IMR-90 (cell line): ENCODE data around the gene ACVR1. TPM values are rescaled to one million over a fixed set of nuclear protein-coding genes. Genes with fewer than 3 reads are reported as not detected.

Source experiments
- ATAC-seq: fragments of 200-7000 bp; cut with Tn5 transposase; 2 replicates; pipeline ENCODE4 v1.9.1; 2020; ENCODE audit warnings: low read depth, mild to moderate bottlenecking, moderate library complexity
- BruUV-seq: library from RNA; stranded (reverse); fragments of 400-500 nt; replicated peaks from 2 replicates; lab custom pipeline; 2021; lab: Mats Ljungman, UMichigan
- CTCF ChIA-PET: fragments of 300-600 bp; formaldehyde crosslinking; extraction: SDS; loops from one replicate; lab custom pipeline; 2021; ENCODE audit warnings: antibody characterized with exemption; lab: Yijun Ruan, JAX
- POLR2A ChIA-PET: fragments of 300-600 bp; sonication (Branson Sonifier 250); formaldehyde crosslinking; loops from one replicate; lab custom pipeline; 2022; ENCODE audit warnings: antibody characterized with exemption; ENCODE audit not compliant: unreplicated experiment; lab: Charles Lee
- DNase-seq: peaks from one replicate; pipeline ENCODE4 v3.0.0; 2013
- H2AFZ ChIP-seq: replicated peaks from 2 replicates; pipeline ENCODE3; 2013; ENCODE audit warnings: low read length, mild to moderate bottlenecking; ENCODE audit not compliant: poor library complexity
- H2AK5ac ChIP-seq: 2 replicates; pipeline ENCODE4 v1.6.1; 2013; ENCODE audit warnings: low read depth, low read length, inconsistent platforms
- H2AK9ac ChIP-seq: replicated peaks from 2 replicates; pipeline ENCODE3; 2013; ENCODE audit warnings: mild to moderate bottlenecking, low read depth, low read length, moderate library complexity; ENCODE audit not compliant: poor library complexity
- H2BK120ac ChIP-seq: 2 replicates; pipeline ENCODE4 v1.6.1; 2013; ENCODE audit warnings: low read depth, low read length, inconsistent platforms
- H2BK15ac ChIP-seq: 3 replicates; pipeline ENCODE4 v1.6.1; 2013; ENCODE audit warnings: low read depth, low read length, inconsistent platforms
- H2BK20ac ChIP-seq: 2 replicates; pipeline ENCODE4 v1.6.1; 2013; ENCODE audit warnings: low read depth, mild to moderate bottlenecking, inconsistent platforms, low read length, moderate library complexity
- H2BK5ac ChIP-seq: 2 replicates; pipeline ENCODE4 v1.6.1; 2013; ENCODE audit warnings: mild to moderate bottlenecking, low read depth, low read length, inconsistent platforms; ENCODE audit not compliant: poor library complexity, severe bottlenecking
- H3K14ac ChIP-seq: replicated peaks from 2 replicates; pipeline ENCODE4 v1.6.1; 2013; ENCODE audit warnings: low read depth, low read length, inconsistent platforms
- H3K18ac ChIP-seq: 2 replicates; pipeline ENCODE4 v1.6.1; 2013; ENCODE audit warnings: low read depth, low read length, control low read depth
- H3K23ac ChIP-seq: 2 replicates; pipeline ENCODE4 v1.6.1; 2013; ENCODE audit warnings: low read depth, low read length, inconsistent platforms
- H3K27ac ChIP-seq: 2 replicates; pipeline ENCODE4 v1.5.1; 2013; ENCODE audit warnings: mild to moderate bottlenecking, control low read depth, low read length; ENCODE audit not compliant: insufficient read depth
- H3K27me3 ChIP-seq: 2 replicates; pipeline ENCODE4 v1.6.1; 2013; ENCODE audit warnings: low read length; ENCODE audit not compliant: control insufficient read depth, insufficient read depth
- H3K36me3 ChIP-seq: 2 replicates; pipeline ENCODE4 v1.6.1; 2013; ENCODE audit warnings: low read length, mixed read lengths; ENCODE audit not compliant: control insufficient read depth, insufficient read depth
- H3K4ac ChIP-seq: 2 replicates; pipeline ENCODE4 v1.6.1; 2013; ENCODE audit warnings: low read depth, low read length, inconsistent platforms
- H3K4me1 ChIP-seq: 2 replicates; pipeline ENCODE4 v1.6.1; 2013; ENCODE audit warnings: low read length, mixed read lengths; ENCODE audit not compliant: control insufficient read depth, insufficient read depth
- H3K4me2 ChIP-seq: 2 replicates; pipeline ENCODE4 v1.6.1; 2013; ENCODE audit warnings: low read depth, mild to moderate bottlenecking, control low read depth, low read length, moderate library complexity
- H3K4me3 ChIP-seq: 2 replicates; pipeline ENCODE4 v1.5.1; 2013; ENCODE audit warnings: low read depth, mild to moderate bottlenecking, control low read depth, low read length, moderate library complexity; ENCODE audit not compliant: insufficient read depth
- H3K56ac ChIP-seq: 2 replicates; pipeline ENCODE4 v1.6.1; 2013; ENCODE audit warnings: low read length, inconsistent platforms; ENCODE audit not compliant: insufficient read depth; ENCODE audit errors: extremely low read depth
- H3K79me1 ChIP-seq, 2 experiments: 2 replicates each; pipeline ENCODE4 v1.6.1; 2013; ENCODE audit warnings: low read length in 2 of 2, inconsistent platforms in 1 of 2, low read depth in 1 of 2
- H3K9ac ChIP-seq: 2 replicates; pipeline ENCODE4 v1.6.1; 2013; ENCODE audit warnings: low read depth, low read length, control low read depth
- H3K9me1 ChIP-seq: 2 replicates; pipeline ENCODE4 v1.6.1; 2013; ENCODE audit warnings: low read length, inconsistent platforms; ENCODE audit not compliant: insufficient read depth
- H3K9me3 ChIP-seq: 2 replicates; pipeline ENCODE4 v1.6.1; 2013; ENCODE audit warnings: low read length; ENCODE audit not compliant: control insufficient read depth, insufficient read depth
- H4K20me1 ChIP-seq: 2 replicates; pipeline ENCODE4 v1.6.1; 2013; ENCODE audit warnings: low read length, inconsistent platforms; ENCODE audit not compliant: insufficient read depth
- H4K5ac ChIP-seq: 2 replicates; pipeline ENCODE4 v1.6.1; 2013; ENCODE audit warnings: mild to moderate bottlenecking, low read depth, low read length, control low read depth
- H4K8ac ChIP-seq, 2 experiments: 2 replicates each; pipeline ENCODE4 v1.6.1; 2013; ENCODE audit warnings: low read depth in 2 of 2, low read length in 2 of 2, control low read depth in 1 of 2, inconsistent platforms in 1 of 2
- H4K91ac ChIP-seq: 2 replicates; pipeline ENCODE4 v1.6.1; 2013; ENCODE audit warnings: low read depth, low read length, inconsistent platforms; ENCODE audit not compliant: insufficient read depth
- BHLHE40 ChIP-seq: fragments of 150-350 bp; IDR thresholded peaks from 2 replicates; pipeline ENCODE4 v1.6.1; 2016; ENCODE audit warnings: mild to moderate bottlenecking, low read depth, low read length
- CHD1 ChIP-seq: IDR thresholded peaks from 2 replicates; pipeline ENCODE4 v1.6.1; 2012; ENCODE audit warnings: low read depth, low read length, improper control_type of control experiment
- ELK1 ChIP-seq: fragments of 150-350 bp; IDR thresholded peaks from 2 replicates; pipeline ENCODE4 v1.6.1; 2016; ENCODE audit warnings: low read depth, mild to moderate bottlenecking, low read length, moderate library complexity, borderline replicate concordance
- FOS ChIP-seq: fragments of 150-350 bp; IDR thresholded peaks from 2 replicates; pipeline ENCODE4 v1.6.1; 2016; ENCODE audit warnings: low read depth, low read length
- MAZ ChIP-seq: IDR thresholded peaks from 2 replicates; pipeline ENCODE4 v1.6.1; 2012; ENCODE audit warnings: low read depth, mild to moderate bottlenecking, low read length, improper control_type of control experiment, moderate library complexity, borderline replicate concordance
- MXI1 ChIP-seq: IDR thresholded peaks from 2 replicates; pipeline ENCODE4 v1.6.1; 2012; ENCODE audit warnings: low read depth, mild to moderate bottlenecking, low read length, moderate library complexity, borderline replicate concordance
- NFE2L2 ChIP-seq: fragments of 150-350 bp; IDR thresholded peaks from 2 replicates; pipeline ENCODE4 v1.6.1; 2016; ENCODE audit warnings: low read depth, mild to moderate bottlenecking, low read length
- POLR2A ChIP-seq: IDR thresholded peaks from 2 replicates; pipeline ENCODE4 v1.6.1; 2012; ENCODE audit warnings: mild to moderate bottlenecking, low read depth, low read length
- RAD21 ChIP-seq: IDR thresholded peaks from 2 replicates; pipeline ENCODE4 v1.6.1; 2012; ENCODE audit warnings: low read length, improper control_type of control experiment
- RCOR1 ChIP-seq: IDR thresholded peaks from 2 replicates; pipeline ENCODE4 v1.6.1; 2012; ENCODE audit warnings: mild to moderate bottlenecking, low read length, improper control_type of control experiment; ENCODE audit not compliant: insufficient replicate concordance
- RFX5 ChIP-seq: IDR thresholded peaks from 2 replicates; pipeline ENCODE4 v1.8.0; 2012; ENCODE audit warnings: low read depth, mild to moderate bottlenecking, low read length, moderate library complexity
- USF2 ChIP-seq: fragments of 150-350 bp; IDR thresholded peaks from 2 replicates; pipeline ENCODE4 v1.6.1; 2017; ENCODE audit warnings: mild to moderate bottlenecking, antibody characterized with exemption, low read length, low read depth
- WGBS, 2 experiments: methylation state at CpG; one replicate each; pipeline versions ENCODE4 v1.1.5 to v1.1.7; 2013; ENCODE audit warnings: missing lambda C conversion rate in 2 of 2; ENCODE audit not compliant: insufficient read length in 1 of 2; ENCODE audit errors: extremely low coverage in 2 of 2; 5-methylcytosine and 5-hydroxymethylcytosine counted together
- dilution Hi-C: fragments of 300-500 bp; cut with HindIII; formaldehyde crosslinking; loops from one replicate; pipeline ENCODE4 v1.14.3; 2018; ENCODE audit warnings: low sequenced_read_pairs; ENCODE audit not compliant: unreplicated experiment
- in situ Hi-C: fragments of 300-500 bp; cut with MboI; formaldehyde crosslinking; loops from 3 replicates; pipeline ENCODE4 v1.14.3; 2019; ENCODE audit warnings: low sequenced_read_pairs, inconsistent platforms, mixed read lengths
- intact Hi-C: fragments of 100-400 bp; cut with micrococcal nuclease; formaldehyde crosslinking; loops from 2 replicates; pipeline ENCODE4 v1.10.0; 2022
- polyA plus RNA-seq, 3 experiments: library from polyadenylated mRNA; depleted of rRNA; stranded (reverse); fragments of >200 nt; gene quantifications; 2 replicates each; pipeline ENCODE4 v1.2.3, GENCODE V29; 2012; ENCODE audit warnings: low replicate concordance in 1 of 3
- total RNA-seq: library from RNA; depleted of rRNA; stranded (reverse); fragments of >200 nt; gene quantifications from 2 replicates; pipeline ENCODE4 v1.2.3, GENCODE V29; 2012

ACVR1 gene
- total and polyA plus RNA-seq, 2 of the 4 experiments (the other 2 are of a cell fraction) = 21.1 to 40.8 TPM

GRCh38 chr2:157887946-157888345 is 11.8 kb upstream of the ACVR1 start:
- Histone ChIP-seq H2AK5ac (no peak overlapping the region), H4K20me1 (no peaks in the 10 kb centered on the region), H2BK20ac (no peak overlapping the region), H3K4me2 (no peak overlapping the region), H3K79me1 (no peaks in the 10 kb centered on the region), H3K9ac (no peak overlapping the region), H3K23ac (no peak overlapping the region), H3K14ac (no peak overlapping the region), H4K91ac (no peak overlapping the region), H3K9me3 (no peaks in the 10 kb centered on the region), H3K4me3 (no peak overlapping the region), H3K56ac (no peak overlapping the region), H3K9me1 (no peaks in the 10 kb centered on the region), H3K36me3 (no peaks in the 10 kb centered on the region), H3K27ac (no peak overlapping the region), H2BK5ac (no peak overlapping the region), H3K18ac (no peak overlapping the region), H4K8ac (no peak overlapping the region), H2AK9ac (no peak overlapping the region), H3K4ac (no peak overlapping the region), H4K5ac (no peak overlapping the region), H2AFZ (no peak overlapping the region), H3K4me1 (peaks cover 2% of the 10 kb centered on the region; the same call in 1 of the 2 replicates), H2BK120ac (no peak overlapping the region), H3K27me3 (no peaks in the 10 kb centered on the region), H2BK15ac (no peak overlapping the region)
- DNase-seq (no peak), ATAC-seq (no peak)
- ChIA-PET CTCF (no interaction called here), POLR2A (no interaction called here)
- TF ChIP-seq ELK1 (no peak), POLR2A (no peak), RFX5 (no peak), MAZ (no peak), FOS (no peak), RAD21 (no peak), USF2 (no peak), NFE2L2 (no peak), CHD1 (no peak), BHLHE40 (no peak), RCOR1 (no peak), MXI1 (no peak)
- no CpG with 5 or more reads among the region's 3 CpGs for WGBS, 2 experiments
- intact Hi-C loops = no loop called here
- dilution Hi-C loops = no loop called here
- in situ Hi-C loops = no loop called here
- no TSS peak for BruUV-seq
